T-helper 2 cell (primary cell): ENCODE data around the gene ROR1.
"Not testable (repeated sequence)": the region's sequence is repeated elsewhere in the genome, so short reads cannot be mapped to it uniquely, and the experiment has no call there.

Experiments
- DNase-seq, 5 experiments: peaks; one replicate each; pipeline versions ENCODE4 v3.0.0 to v3.0.0-alpha.2; 2012 to 2022

Gene ROR1

GRCh38 chr1:63759778-63760177, 14.0 kb upstream of the ROR1 start:
- no peak for DNase-seq

- no peak for DNase-seq
Measured at GRCh38 chr1:63770381-63770780, 3.4 kb upstream of the ROR1 start.

GRCh38 chr1:63772201-63772600, 1.6 kb upstream of the ROR1 start:
- no peak for DNase-seq

- no peak for DNase-seq
Measured at GRCh38 chr1:63772876-63773275, 941 bp upstream of the ROR1 start.

GRCh38 chr1:63773496-63773814, 362 bp upstream of the ROR1 start:
- no peak for DNase-seq

GRCh38 chr1:63774617-63775417, 1.0 kb downstream of the ROR1 start:
- peak in 1 of 5 experiments; percentile 44 for DNase-seq

GRCh38 chr1:63775418-63776127, 1.8 kb downstream of the ROR1 start:
- DNase-seq, result no peak

GRCh38 chr1:63777286-63777685, 3.5 kb downstream of the ROR1 start:
- DNase-seq, result no peak

GRCh38 chr1:63777965-63778880, 4.4 kb downstream of the ROR1 start:
- DNase-seq, result no peak

GRCh38 chr1:63779338-63780211, 5.8 kb downstream of the ROR1 start:
- DNase-seq, result no peak

- no peak for DNase-seq
Measured at GRCh38 chr1:63780565-63780964, 6.7 kb downstream of the ROR1 start.

- no peak for DNase-seq
Measured at GRCh38 chr1:63782982-63783381, 9.2 kb downstream of the ROR1 start.

GRCh38 chr1:63784083-63784482, 10.3 kb downstream of the ROR1 start:
- DNase-seq, result no peak

- no peak for DNase-seq
Measured at GRCh38 chr1:63784489-63785390, 10.9 kb downstream of the ROR1 start.

GRCh38 chr1:63787270-63787669, 13.5 kb downstream of the ROR1 start:
- DNase-seq, result not testable (repeated sequence)

- DNase-seq, result no peak
Measured at GRCh38 chr1:63787875-63788274, 14.1 kb downstream of the ROR1 start.

- DNase-seq, result no peak
Measured at GRCh38 chr1:63789856-63790605, 16.2 kb downstream of the ROR1 start.

GRCh38 chr1:63790989-63791388, 17.2 kb downstream of the ROR1 start:
- no peak for DNase-seq

- no peak for DNase-seq
Measured at GRCh38 chr1:63792152-63792551, 18.3 kb downstream of the ROR1 start.

- no peak for DNase-seq
Measured at GRCh38 chr1:63793741-63794240, 20.0 kb downstream of the ROR1 start.
